Small intestine (tissue), 16 donors: ENCODE results near the gene XAB2. TPM values are rescaled to one million over a fixed set of nuclear protein-coding genes. Genes with fewer than 3 reads are reported as not detected.

Experiments used
- DNase-seq, 2 donors: peaks; one replicate each; pipeline versions ENCODE4 v3.0.0 to v3.0.0-alpha.2; 2013
- FAIRE-seq: peaks from 2 replicates; lab custom pipeline; 2012; peaks lifted over from hg19 to GRCh38; lab: Jason Lieb, UNC
- H3K27ac ChIP-seq, 3 donors: one replicate each; pipeline ENCODE4 v1.5.1; 2013; ENCODE audit warnings: low read length in 2 of 3, mild to moderate bottlenecking in 2 of 3, control low read depth in 1 of 3, inconsistent platforms in 1 of 3, low read depth in 1 of 3, moderate library complexity in 1 of 3
- H3K27me3 ChIP-seq, 3 donors: one replicate each; pipeline ENCODE4 v1.6.1; 2013; ENCODE audit warnings: low read length in 3 of 3, inconsistent platforms in 1 of 3; ENCODE audit not compliant: control insufficient read depth in 3 of 3, insufficient read depth in 3 of 3
- H3K36me3 ChIP-seq, 3 donors: one replicate each; pipeline ENCODE4 v1.6.1; 2013; ENCODE audit warnings: low read length in 3 of 3, inconsistent platforms in 1 of 3, low read depth in 1 of 3, mild to moderate bottlenecking in 1 of 3, moderate library complexity in 1 of 3; ENCODE audit not compliant: control insufficient read depth in 3 of 3, insufficient read depth in 2 of 3
- H3K4me1 ChIP-seq, 3 donors: one replicate each; pipeline ENCODE4 v1.6.1; 2013; ENCODE audit warnings: low read length in 2 of 3, inconsistent platforms in 1 of 3, low read depth in 1 of 3, mild to moderate bottlenecking in 1 of 3, moderate library complexity in 1 of 3; ENCODE audit not compliant: control insufficient read depth in 3 of 3, insufficient read depth in 2 of 3
- H3K4me3 ChIP-seq, 3 donors: one replicate each; pipeline ENCODE4 v1.5.1; 2013; ENCODE audit warnings: low read length in 3 of 3, control low read depth in 1 of 3, inconsistent platforms in 1 of 3, low read depth in 1 of 3, mild to moderate bottlenecking in 1 of 3, moderate library complexity in 1 of 3
- H3K9me3 ChIP-seq, 2 donors: one replicate each; pipeline ENCODE4 v1.6.1; 2013; ENCODE audit warnings: low read depth in 1 of 2, low read length in 1 of 2; ENCODE audit not compliant: control insufficient read depth in 2 of 2, insufficient read depth in 1 of 2
- WGBS, 3 donors: extraction: QIAGEN DNeasy Blood & Tissue Kit; methylation state at CpG; one replicate each; pipeline ENCODE4 v1.1.7; 2013; 5-methylcytosine and 5-hydroxymethylcytosine counted together
- long read RNA-seq, 10 donors: transcript quantifications; one replicate each; lab custom pipeline, GENCODE V29; 2026
- polyA plus RNA-seq, 4 donors: library from polyadenylated mRNA; stranded (reverse) in 3 of 4; unstranded in 1 of 4; fragments of 200-250 nt in 3 of 4; fragments of 120-200 nt in 1 of 4; gene quantifications; one replicate each; pipeline versions ENCODE4 v1.2.1 to v1.2.3, GENCODE V29; 2013
- donor health status: healthy with polysubstance abuse.
- donor health status: control.
- donor health status: control.
- donor health status: Bipolar disorder and iron deficiency.
- donor health status: healthy.

The XAB2 gene
- 10 to 100 TPM; 24.3 to 31.8 (median 29.3) TPM for polyA plus RNA-seq
- long read RNA-seq, donor 1: 0 reads
- long read RNA-seq, donor 2, partial matches to known transcripts: 0 of 1 reads
- long read RNA-seq, donor 2, other reads (novel, unspliced or antisense): 0 of 1 reads
- long read RNA-seq, donor 3, partial matches to known transcripts: 0 of 2 reads
- long read RNA-seq, donor 3, other reads (novel, unspliced or antisense): 0 of 2 reads
- long read RNA-seq, donor 4: 0 reads
- long read RNA-seq, donor 5, partial matches to known transcripts: 79 of 80 reads
- long read RNA-seq, donor 5, other reads (novel, unspliced or antisense): 0 of 80 reads
- long read RNA-seq, donor 6, partial matches to known transcripts: 0 of 4 reads
- long read RNA-seq, donor 6, other reads (novel, unspliced or antisense): 0 of 4 reads
- long read RNA-seq, donor 7, transcript XAB2-201 (19 exons, 2,667 nt): major isoform, 8 of 190 reads
- long read RNA-seq, donor 7, partial matches to known transcripts: 25 of 190 reads
- long read RNA-seq, donor 7, other reads (novel, unspliced or antisense): 157 of 190 reads
- long read RNA-seq, donor 8: 0 reads
- long read RNA-seq, donor 9, partial matches to known transcripts: 0 of 1 reads
- long read RNA-seq, donor 9, other reads (novel, unspliced or antisense): 0 of 1 reads
- long read RNA-seq, donor 10, partial matches to known transcripts: 0 of 4 reads
- long read RNA-seq, donor 10, other reads (novel, unspliced or antisense): 0 of 4 reads

DNA sequence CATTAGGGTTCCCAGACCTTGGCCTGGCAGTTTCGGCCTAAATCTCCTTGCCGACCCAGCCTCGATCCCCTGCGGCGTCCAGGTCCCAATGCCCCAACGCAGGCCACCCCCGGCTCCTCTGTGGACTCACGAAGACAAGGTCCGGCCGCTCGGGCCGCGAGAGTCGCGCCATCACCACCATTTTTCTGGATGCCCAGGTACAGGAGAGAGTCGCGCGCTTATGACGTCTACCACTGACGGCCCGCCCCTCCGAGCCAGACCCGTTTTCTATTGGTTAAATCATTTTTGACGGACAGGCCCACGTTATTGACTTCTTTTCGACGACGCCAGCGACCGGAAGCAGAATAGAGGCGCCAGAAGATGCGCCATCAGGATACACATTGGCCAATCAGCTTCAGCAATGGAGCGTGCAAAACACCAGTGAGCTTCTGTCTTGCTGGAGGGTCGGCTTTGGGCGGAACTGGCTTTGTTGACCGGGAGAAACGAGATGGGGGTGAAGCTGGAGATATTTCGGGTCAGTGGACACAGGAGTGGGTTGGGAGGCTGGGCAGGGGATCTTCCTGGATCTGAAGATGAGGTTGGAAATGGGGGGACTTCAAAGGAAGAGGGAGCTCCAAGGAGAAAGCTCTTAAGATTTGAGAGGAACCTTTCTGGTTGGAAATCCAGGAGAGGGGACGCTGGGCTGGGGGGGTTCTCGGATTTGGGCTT is at the start of gene XAB2, which contains the start of gene PET100:
TSS of gene XAB2 (minus strand) at position 199 of the 708 bp plus-strand sequence. CDS start at position 181, 18 bp downstream.
TSS of gene PET100 (plus strand) at position 447 of the 708 bp plus-strand sequence. CDS start at position 488, 41 bp downstream.
- H3K4me1 ChIP-seq: peaks cover 3 to 10% (median 6%) of the 10 kb centered on the region in 3 donors
- DNase-seq (peak; percentile 98 to 99), FAIRE-seq (peak; percentile 96)
- peaks cover 0 to 58% (median 0%) of the 10 kb centered on the region in 3 donors for H3K36me3 ChIP-seq
- H3K9me3 ChIP-seq: no peaks in the 10 kb centered on the region
- peak within 1 kb of the TSS; percentile 81 to 97 (median 83) for H3K4me3 ChIP-seq
- no peaks in the 10 kb centered on the region for H3K27me3 ChIP-seq
- 0 to 1% (median 0%) methylated on average over 40 of the region's 40 CpGs for WGBS, 3 donors
- peak within 1 kb of the TSS; percentile 35 to 88 (median 67) for H3K27ac ChIP-seq

DNA sequence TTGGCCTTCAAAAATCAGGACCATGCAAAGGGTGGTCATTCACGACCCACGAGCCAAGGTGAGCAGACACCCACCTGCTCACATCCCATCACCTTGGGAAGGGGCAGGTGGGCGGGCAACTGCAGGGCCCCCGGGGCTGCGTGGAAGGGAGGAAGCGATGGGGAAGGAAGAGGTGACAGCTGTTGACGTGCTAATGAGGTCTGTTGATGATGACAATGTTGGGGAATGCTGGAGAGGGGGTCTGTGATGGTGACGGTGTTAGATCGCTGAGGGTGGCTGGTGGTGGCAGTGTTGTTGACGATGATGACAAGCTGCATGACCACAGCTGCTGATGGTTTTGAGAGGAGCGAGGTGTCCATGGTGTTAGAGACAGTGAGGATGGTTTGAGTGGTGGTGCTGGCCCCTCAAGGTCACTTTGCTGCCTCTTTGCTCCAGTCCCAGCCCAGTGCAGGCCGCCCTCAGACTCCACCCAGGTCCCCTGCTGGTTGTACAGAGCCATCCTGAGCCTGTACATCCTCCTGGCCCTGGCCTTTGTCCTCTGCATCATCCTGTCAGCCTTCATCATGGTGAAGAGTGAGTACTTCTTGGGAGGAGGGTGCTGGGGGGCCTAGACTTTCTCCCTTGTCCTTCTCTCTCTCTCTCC is 48.4 kb upstream of the XAB2 start:
- H3K4me1 ChIP-seq: peaks cover 0 to 4% (median 0%) of the 10 kb centered on the region in 3 donors
- H3K4me3 ChIP-seq: no peak overlapping the region
- H3K36me3 ChIP-seq: peaks cover 0 to 6% (median 3%) of the 10 kb centered on the region in 3 donors
- H3K27me3 ChIP-seq: peaks cover 0 to 20% (median 2%) of the 10 kb centered on the region in 3 donors
- WGBS, 3 donors: 47 to 49% (median 48%) methylated on average over 12 of the region's 12 CpGs
- DNase-seq (no peak), FAIRE-seq (no peak)
- no peak overlapping the region for H3K27ac ChIP-seq
- H3K9me3 ChIP-seq: peaks cover 0 to 7% of the 10 kb centered on the region in 2 donors

DNA sequence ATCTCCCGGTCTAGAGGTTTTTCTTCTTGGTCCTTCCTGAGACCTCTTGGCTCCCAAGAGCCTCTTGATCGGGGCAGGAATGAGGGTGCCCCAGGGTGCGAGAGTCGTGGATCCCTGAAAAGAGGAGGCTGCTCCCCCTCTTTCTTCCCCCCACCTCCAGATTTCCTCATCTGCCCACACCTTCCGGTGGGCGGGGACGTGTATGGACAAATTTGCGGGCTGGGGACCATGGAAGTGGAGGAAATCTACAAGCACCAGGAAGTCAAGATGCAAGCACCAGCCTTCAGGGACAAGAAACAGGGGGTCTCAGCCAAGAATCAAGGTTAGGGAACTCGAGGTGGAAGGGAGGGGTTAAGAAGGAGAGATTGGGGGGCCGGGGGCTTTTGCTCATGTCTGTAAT is 47.5 kb upstream of the XAB2 start, which contains the start of gene MCEMP1:
TSS of gene MCEMP1 (plus strand) at position 237 of the 400 bp plus-strand sequence. CDS start at position 268, 31 bp downstream.
- Histone ChIP-seq H3K9me3 (peaks cover 0 to 7% of the 10 kb centered on the region in 2 donors), H3K4me1 (peaks cover 0 to 4% (median 0%) of the 10 kb centered on the region in 3 donors), H3K27me3 (peaks cover 2 to 25% (median 4%) of the 10 kb centered on the region in 3 donors), H3K27ac (no peak within 1 kb of the TSS), H3K36me3 (no peaks in the 10 kb centered on the region), H3K4me3 (no peak within 1 kb of the TSS)
- 35 to 59% (median 43%) methylated on average over 10 of the region's 10 CpGs for WGBS, 3 donors
- DNase-seq (no peak), FAIRE-seq (no peak)

DNA sequence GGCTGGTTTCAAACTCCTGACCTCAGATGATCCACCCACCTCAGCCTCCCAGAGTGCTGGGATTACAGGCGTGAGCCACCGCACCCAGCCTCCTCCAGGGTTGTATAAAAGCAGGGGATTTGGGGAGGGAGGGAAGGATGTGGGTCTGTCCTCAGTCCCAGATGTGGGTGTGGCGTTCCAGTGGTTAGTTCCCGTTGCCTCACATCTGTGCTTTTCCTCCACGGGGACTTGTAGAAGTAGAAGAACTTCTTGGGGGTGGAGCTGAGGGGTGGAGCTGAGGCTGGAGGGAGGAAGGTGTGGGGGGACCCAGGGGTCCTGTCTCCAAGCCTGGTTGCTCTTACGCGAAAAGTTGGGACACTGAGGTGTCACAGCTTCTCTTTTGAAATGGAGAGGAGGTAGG is 47.0 kb upstream of the XAB2 start:
- H3K36me3 ChIP-seq: no peaks in the 10 kb centered on the region
- peaks cover 0 to 7% of the 10 kb centered on the region in 2 donors for H3K9me3 ChIP-seq
- no peak overlapping the region for H3K27ac ChIP-seq
- peaks cover 0 to 4% (median 0%) of the 10 kb centered on the region in 3 donors for H3K4me1 ChIP-seq
- peaks cover 3 to 26% (median 6%) of the 10 kb centered on the region in 3 donors for H3K27me3 ChIP-seq
- H3K4me3 ChIP-seq: no peak overlapping the region
- FAIRE-seq: no peak
- no peak for DNase-seq
- 27 to 40% (median 28%) methylated on average over 7 of the region's 7 CpGs for WGBS, 3 donors

DNA sequence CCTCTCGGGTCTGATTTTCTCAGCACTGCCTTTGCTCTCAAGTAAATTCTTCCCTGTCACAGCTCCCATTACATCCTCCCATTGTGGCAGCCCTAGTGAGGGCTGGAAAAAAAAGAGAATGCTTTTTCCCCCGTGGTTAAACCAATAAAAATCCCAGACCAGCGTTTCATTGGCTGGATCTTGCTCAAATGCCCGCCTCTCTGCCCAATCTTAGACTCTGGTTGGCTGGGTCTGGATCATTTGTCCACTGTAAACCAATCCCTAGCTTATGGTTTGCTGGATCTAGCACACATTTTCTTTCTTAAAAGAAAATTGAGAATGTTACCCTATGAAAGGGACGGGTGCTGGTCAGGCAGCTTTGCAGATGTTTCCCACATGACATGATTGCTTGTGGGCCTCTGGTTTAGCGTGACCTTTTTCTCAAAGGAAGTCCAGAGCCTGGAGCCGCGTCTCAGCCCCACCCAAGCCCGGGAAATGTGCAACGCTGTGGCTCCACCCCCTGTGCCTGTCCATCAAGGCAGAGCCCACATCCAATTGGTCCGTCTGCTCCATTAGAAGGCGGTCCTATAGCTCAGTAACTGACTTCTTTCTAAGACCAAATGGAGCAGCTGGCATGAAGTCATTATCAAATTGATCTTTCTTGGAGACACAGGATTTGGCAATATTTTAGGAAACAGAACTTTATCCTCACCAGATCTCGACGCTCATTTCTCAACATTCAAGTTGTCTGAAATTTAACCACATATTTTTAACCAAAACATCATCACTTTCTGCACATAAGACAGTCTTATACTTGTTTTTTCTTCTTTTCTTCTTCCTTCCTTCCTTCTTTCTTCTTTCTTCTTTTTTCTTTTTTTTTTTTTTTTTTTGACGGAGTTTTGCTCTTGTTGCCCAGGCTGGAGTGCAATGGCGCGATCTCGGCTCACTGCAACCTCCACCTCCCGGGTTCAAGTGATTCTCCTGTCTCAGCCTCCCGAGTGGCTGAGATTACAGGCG is 45.0 kb upstream of the XAB2 start:
- H3K27me3 ChIP-seq: peaks cover 3 to 40% (median 14%) of the 10 kb centered on the region in 3 donors
- FAIRE-seq: no peak

DNA sequence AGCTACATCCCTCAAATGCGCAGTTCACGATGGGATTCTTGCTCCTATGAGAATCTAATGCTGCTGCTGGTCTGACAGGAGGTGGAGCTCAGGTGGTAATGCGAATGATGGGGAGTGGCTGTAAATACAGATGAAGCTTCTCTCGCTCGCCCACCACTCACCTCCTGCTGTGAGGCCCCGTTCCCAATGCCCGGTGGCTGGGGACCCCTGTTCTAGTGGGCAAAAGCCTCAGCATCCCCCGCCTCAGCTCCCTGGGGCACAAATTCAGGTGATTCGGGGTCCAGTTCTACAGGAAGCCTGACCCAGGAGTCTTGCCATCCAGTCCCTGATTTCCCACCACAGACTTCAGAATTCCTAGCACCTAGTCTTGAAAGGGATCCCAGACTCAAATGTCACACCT is 43.2 kb upstream of the XAB2 start:
- H3K4me1 ChIP-seq: no peaks in the 10 kb centered on the region
- H3K36me3 ChIP-seq: no peaks in the 10 kb centered on the region
- peaks cover 3 to 35% (median 14%) of the 10 kb centered on the region in 3 donors for H3K27me3 ChIP-seq
- H3K27ac ChIP-seq: no peak overlapping the region
- no peak for DNase-seq
- WGBS, 3 donors: 44 to 46% (median 46%) methylated on average over 9 of the region's 9 CpGs
- no peak for FAIRE-seq
- peaks cover 0 to 7% of the 10 kb centered on the region in 2 donors for H3K9me3 ChIP-seq
- H3K4me3 ChIP-seq: no peak overlapping the region

More for the DNA sequence above, 45.0 kb upstream of the XAB2 start:
- Histone ChIP-seq H3K4me3 (no peak overlapping the region), H3K36me3 (no peaks in the 10 kb centered on the region), H3K9me3 (peaks cover 0 to 7% of the 10 kb centered on the region in 2 donors), H3K4me1 (no peaks in the 10 kb centered on the region), H3K27ac (no peak overlapping the region)
- 49 to 54% (median 52%) methylated on average over 20 to 21 of the region's 21 CpGs for WGBS, 3 donors
- DNase-seq: peak; percentile 58 to 65

DNA sequence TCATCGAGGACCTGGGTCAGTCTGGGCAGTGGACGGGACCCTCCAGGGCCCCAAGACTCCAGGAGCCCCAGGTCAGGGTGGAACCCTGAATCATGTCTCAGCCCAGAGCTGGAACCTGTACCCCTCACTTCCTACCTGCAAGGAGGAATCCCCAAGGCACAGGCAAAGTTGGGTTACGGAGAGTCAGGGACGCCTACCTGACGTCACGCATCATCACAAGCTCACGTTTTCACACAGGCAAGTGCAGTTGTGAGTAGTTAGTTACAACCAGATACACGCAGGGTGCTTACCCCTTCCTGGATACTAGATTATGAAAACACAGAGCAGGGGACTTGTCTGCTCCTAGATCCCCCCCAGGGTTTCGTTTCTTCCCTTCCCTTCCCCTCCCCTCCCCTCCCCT is 41.4 kb upstream of the XAB2 start:
- Histone ChIP-seq H3K36me3 (no peaks in the 10 kb centered on the region), H3K27ac (no peak overlapping the region), H3K27me3 (peaks cover 3 to 25% (median 14%) of the 10 kb centered on the region in 3 donors), H3K4me1 (no peaks in the 10 kb centered on the region), H3K9me3 (peaks cover 0 to 7% of the 10 kb centered on the region in 2 donors), H3K4me3 (no peak overlapping the region)
- DNase-seq (no peak), FAIRE-seq (no peak)
- 22 to 32% (median 26%) methylated on average over 9 of the region's 9 CpGs for WGBS, 3 donors
